Activated CD4-positive, alpha-beta T cell treated with anti-CD3 and anti-CD28 coated beads, Interleukin-2, amount 50 U/mL, for 1 hour (primary cell): Measurements from ENCODE around the gene KREMEN2.

Experiments
- DNase-seq: peaks from one replicate; pipeline ENCODE4 v3.0.0-alpha.2; 2020

Gene KREMEN2

GRCh38 chr16:2966043-2966807 lies 2.1 kb downstream of the KREMEN2 start:
- DNase-seq: no peak

GRCh38 chr16:2966808-2967191 lies 2.7 kb downstream of the KREMEN2 start:
- no peak for DNase-seq

- no peak for DNase-seq
These were observed 3.1 kb downstream of the KREMEN2 start for GRCh38 chr16:2967211-2967631.

- DNase-seq: no peak
These were observed 3.7 kb downstream of the KREMEN2 start for GRCh38 chr16:2967721-2968161.

DNA sequence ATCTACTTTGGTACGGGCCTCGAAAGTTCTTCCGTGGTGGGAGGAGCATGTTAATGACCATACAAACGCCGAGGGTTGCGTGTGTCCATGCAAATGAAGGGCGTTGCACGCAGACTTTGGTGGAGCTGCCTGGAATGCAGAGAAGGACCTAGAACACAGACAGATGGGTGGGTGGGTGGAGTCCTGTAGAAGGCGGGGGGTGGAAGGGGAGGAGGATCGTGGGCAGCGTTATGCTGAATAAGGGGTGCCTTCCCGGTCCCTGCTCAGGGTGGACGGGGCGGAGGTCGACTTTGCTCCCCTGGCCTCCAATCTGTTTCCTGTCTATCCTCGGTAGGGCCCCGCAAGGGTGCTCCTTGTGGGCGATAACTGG lies 4.3 kb downstream of the KREMEN2 start:
- DNase-seq: no peak

GRCh38 chr16:2968738-2969544 lies 4.9 kb downstream of the KREMEN2 start, which contains the start of gene PAQR4:
Gene PAQR4, plus strand, starts transcription at chr16:2969348. Its CDS starts 327 bp downstream, at chr16:2969675.
- peak; percentile 68 for DNase-seq

GRCh38 chr16:2969545-2970521 lies 5.8 kb downstream of the KREMEN2 start:
- DNase-seq: peak; percentile 60

- DNase-seq: no peak
These were observed 6.5 kb downstream of the KREMEN2 start for GRCh38 chr16:2970563-2970962.

GRCh38 chr16:2971134-2971984 lies 7.3 kb downstream of the KREMEN2 start:
- no peak for DNase-seq

DNA sequence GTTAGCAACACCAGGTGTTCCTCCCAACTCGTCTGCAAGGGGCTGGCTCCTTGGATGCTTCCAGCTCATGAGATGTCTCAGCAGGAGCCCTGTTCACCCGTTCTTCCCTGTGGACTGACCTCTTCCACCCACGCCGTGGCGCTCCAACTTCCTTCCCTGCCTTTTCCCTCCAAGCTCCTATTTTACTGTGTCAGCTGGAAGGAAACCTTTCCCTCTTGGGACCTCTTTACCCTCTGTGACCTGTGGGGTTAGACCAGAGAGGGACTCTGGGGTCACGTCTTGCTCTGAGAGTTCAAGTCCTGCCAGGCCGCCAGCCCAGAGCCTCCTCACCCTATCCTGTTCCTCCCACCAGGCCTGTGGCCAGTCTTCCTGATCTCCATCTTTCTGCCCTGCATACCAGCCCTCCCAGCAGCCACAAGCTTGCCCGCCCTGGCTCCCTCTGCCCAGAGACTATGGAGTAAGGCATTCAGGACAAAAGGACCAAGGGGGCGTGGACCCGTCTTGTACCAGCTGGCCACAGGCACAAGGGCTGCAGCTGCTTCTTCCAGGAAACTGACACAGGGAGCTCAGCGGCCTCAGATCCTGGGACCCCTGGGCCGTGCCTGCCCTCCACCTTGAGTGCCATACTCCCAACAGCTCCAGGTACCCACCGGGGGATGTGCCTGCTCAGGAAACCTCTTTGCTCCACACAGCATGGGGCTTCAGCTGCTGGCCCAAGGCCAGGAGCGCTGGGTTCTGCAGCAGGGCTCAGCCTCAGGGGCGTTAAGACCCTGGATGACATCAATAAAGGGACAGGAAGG lies 8.1 kb downstream of the KREMEN2 start:
- no peak for DNase-seq

GRCh38 chr16:2973093-2973492 lies 9.0 kb downstream of the KREMEN2 start:
- no peak for DNase-seq

DNA sequence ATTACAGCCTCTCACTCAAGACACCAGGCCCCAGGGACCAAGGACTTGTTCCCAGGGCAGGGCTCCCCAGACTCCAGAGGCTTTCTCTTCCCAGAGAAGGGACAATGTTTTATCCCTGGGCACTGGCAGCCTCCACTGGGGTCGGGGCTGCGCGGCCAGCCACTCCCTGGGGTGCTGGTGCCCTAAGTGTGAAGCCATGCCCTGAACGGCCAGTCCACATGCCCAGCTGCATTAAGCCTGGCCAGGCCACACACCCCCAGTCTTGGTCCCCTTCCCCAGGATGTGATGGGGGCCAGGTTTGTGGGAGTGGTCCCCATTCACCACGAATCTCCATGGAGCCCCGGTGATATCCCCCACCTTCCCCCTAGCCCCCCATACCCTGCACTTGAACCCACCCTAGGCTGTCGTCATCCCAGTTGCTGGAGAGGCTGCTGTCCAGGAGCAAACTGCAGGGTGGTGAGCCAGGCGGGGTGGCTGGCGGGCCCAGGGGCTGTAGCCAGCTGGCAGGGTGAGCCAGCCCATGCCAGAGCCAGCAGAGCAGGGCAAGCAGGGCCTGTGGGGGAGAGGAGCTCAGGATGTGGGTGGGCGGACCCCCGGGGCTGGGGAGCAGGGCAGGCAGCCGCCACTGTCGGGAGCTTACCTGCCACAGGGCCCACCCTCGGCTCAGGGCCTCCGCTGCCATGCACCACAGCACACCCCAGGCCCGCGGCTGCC lies 9.7 kb downstream of the KREMEN2 start:
- no peak for DNase-seq

DNA sequence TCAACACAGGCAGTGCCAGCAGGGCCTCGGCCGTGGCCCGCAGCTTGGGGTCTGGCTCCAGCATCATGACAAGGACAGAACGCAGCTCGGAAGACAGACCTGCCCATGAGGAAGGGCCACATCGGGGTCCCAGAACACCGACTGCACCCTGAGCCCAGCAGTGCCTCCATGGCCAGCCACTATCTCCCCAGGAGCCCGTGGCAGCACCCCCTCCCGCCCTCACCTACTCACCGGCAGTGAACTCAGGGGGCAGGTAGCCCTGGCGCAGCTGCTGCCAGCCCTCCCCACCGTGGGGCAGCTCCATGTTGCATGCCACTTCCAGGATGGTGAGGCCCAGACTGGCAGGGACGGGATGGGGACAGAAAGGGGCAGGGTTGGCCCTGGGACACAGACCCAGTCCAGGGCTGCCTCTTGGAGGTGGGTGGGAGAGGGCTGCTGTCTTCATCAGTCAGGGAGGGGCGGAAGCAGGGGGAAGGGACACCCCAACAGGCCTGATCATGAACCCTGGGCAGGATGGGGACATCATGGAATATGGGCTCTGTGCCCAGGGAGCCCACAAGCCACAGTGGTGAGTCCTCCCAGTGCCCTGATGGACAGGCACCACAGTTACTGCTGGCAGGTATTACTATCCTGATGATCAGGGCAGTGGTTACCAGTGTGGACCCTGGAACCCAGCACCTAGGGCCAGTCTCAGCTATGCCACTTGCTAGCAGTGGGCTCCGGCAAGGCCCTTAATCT lies 10.4 kb downstream of the KREMEN2 start:
- no peak for DNase-seq

- no peak for DNase-seq
These were observed 11.2 kb downstream of the KREMEN2 start for GRCh38 chr16:2975161-2975795.

DNA sequence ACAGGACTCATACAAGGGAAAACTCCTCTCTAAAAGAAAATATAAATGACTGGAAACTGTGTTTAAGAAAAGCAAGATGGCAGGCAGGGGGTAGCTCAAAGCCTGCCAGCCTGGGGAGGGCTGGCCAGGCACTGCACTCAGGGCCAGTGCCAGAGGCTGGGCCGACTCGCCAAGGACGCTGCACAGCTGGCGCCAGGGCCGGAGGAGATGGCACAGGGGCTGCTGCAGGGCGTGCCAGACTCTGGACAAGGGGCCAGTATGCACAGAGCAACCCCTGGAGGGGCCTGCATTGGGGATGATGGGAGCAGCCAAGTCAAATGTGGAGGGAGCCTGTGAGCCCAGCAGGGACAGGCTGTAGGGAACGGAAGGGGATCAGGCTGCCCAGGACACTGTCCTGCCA lies 12.1 kb downstream of the KREMEN2 start:
- DNase-seq: no peak

DNA sequence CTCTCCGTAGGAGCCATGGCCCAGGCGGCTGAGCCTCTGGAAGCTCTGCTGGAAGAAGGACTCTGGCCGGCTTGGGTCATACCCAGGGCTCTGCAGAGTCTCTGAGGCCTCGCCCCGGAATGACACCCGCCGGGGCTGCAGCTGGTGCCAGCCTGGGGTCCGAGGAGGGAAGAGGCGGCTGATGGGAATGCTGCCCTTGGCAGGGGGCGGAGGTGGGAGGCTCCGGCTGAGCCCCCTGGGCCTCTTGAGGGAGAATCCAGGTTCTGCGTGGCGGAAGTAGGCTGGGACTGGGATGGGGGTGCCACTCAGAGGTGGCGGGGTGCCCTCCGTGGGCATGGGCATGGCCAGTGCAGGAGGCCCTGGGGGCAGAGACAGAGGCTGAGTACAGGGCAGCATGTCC lies 12.6 kb downstream of the KREMEN2 start:
- no peak for DNase-seq

- no peak for DNase-seq
These were observed 13.4 kb downstream of the KREMEN2 start for GRCh38 chr16:2977440-2977839.

GRCh38 chr16:2979669-2980226 lies 15.7 kb downstream of the KREMEN2 start:
- no peak for DNase-seq
